Inferior parietal cortex (tissue), 1 donor: ENCODE data around the gene MYL12A.
A peak's percentile ranks its signal among the peaks of the same experiment; 100 is the strongest.
"Not testable (repeated sequence)": the region's sequence is repeated elsewhere in the genome, so short reads cannot be mapped to it uniquely, and the experiment has no call there.

Source experiments
- DNase-seq: peaks from one replicate; pipeline ENCODE4 v3.0.0-alpha.2; 2016; ENCODE audit errors: extremely low spot score

Gene MYL12A

GRCh38 chr18:3254725-3255124, 7.1 kb downstream of the MYL12A start:
- no peak for DNase-seq

GRCh38 chr18:3255611-3256165, 8.1 kb downstream of the MYL12A start:
- DNase-seq = no peak

GRCh38 chr18:3256693-3257626, 9.4 kb downstream of the MYL12A start:
- DNase-seq = no peak

GRCh38 chr18:3257627-3258120, 10.1 kb downstream of the MYL12A start:
- DNase-seq = no peak

GRCh38 chr18:3260995-3261372, 13.4 kb downstream of the MYL12A start:
- DNase-seq = peak; percentile 50

DNA sequence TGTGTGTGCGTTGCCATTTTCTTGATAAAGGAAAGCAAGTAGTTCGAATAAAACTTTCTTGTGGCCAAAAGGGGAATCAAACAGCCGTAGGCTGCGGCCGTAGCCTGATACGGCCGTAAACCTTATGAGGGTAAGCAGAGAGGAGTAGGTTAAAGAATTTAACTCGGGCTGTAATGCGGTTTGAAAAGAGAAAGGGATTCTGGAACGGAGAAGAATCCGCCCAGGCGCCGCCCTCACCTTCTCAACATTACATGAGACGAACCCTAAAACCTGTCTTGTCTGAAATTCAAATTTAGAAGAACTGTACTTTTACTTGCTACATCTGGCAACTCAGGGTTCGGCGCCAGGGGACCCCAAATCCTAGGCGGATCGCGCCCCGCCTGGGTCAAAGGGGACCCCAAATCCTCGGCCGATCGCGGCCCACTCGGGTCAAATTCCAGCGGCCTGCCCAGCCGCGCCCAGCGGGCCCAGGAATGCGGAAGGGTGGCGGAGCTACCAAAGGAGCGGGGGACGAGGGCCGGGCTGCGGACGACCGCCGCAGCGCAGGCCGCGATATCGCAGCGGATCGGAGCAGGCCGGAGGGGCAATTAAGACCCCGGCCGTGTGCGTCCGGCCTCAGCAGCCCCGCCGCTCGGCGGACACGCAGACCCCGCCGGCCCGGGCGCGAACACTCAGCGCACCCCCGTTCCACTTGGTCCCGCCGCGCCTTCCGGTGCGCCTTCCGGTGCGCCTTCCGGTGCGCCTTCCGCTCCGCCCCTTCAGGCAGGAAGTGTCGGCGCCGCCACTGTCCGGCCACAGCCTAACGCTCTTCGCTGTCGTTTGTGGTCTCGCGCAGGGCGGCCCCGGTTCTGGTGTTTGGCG, 14.0 kb downstream of the MYL12A start, which contains the start of gene MYL12B:
TSS of gene MYL12B (plus strand) at position 761 of the 861 bp plus-strand sequence. CDS start 10,766 bp downstream, outside the sequence.
- peak; percentile 81 for DNase-seq

- no peak for DNase-seq
Measured at GRCh38 chr18:3262234-3263131, 14.9 kb downstream of the MYL12A start.

DNA sequence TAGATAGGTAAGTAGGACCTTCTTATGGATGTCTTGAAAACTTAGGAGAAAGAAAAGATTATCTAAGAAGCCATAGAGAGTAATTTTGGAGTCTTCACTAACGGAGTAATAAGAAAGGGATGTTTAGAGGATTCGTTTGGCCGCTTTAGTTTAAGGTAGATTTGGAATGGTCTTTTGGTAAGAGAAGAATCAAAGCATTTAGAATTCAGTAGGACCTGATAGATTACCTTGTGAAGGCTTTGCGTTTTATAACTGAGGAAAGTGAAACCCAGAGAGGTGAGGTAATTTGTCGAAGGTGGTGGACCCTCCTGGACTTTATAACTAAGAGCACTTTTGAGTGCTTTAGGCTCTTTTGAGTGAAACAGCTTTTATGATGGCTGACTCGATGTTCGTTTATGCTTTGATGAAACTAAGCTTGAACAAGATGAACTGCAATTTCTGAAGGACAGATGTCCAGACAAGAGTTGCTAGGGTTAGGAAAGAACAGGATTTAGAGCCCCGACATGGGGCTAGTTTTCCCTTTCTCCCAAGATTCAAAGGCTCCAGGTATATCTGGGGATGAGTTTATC, 15.6 kb downstream of the MYL12A start:
- no peak for DNase-seq

DNA sequence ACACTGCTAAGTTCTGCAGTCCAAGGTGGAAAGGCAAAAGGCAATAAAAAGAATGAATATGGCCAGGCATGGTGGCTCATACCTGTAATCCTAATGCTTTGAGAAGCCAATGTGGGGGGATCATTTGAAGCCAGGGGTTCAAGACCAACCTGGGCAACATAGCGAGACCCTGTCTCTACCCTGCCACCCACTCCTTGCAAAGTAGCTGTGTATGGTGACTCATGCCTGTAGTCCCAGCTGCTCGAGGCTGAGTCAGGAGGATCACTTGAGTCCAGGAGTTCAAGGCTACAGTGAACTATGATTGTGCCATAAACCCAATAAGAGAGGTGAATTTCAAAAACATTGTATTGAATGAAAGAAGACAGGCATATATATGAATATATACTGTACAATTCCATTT, 16.8 kb downstream of the MYL12A start:
- DNase-seq = no peak

GRCh38 chr18:3265564-3266033, 18.0 kb downstream of the MYL12A start:
- no peak for DNase-seq

DNA sequence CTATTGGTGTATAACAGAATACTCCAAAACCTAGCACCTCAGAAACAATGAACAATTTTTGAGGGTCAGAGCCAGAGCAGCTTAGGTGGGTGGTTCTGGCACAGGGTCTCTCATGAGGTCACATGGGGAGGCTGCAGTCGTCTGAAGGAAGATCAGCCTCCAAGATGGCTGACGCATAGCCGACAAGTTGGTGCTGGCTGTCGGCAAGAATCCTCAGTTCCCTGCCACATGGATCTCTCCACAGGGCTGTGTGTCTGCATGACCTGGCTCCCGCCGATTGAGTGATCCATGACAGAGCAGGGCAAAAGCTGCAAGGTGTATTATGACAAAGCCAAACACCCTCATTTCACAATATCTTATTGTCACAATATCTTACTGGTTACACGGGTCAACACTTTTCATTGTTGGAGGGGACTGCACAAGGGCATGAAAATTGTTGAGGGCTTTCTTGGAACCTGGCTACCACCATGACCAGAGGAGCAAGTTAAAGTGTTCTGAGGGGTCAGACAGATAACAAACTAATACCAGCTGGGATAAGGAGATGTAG, 18.5 kb downstream of the MYL12A start:
- no peak for DNase-seq

DNA sequence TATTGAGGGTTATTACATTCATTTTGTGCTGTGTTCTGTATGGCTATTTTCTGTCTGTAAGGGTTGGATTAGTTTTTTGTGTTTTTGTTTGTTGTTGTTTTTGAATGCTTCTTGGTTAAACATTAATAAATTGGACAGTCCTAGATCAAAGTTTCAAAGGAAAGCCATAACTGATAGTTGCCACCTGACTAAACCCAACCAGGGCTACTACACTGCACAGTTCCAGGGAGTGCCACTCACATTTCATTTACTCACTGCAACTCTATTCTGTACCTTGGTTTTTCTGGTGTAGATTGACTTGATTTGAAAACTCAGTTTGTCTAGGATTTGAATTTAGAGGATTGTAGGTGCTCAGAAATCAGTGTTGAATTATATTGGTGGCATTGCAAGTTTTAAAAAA, 20.7 kb downstream of the MYL12A start:
- no peak for DNase-seq

DNA sequence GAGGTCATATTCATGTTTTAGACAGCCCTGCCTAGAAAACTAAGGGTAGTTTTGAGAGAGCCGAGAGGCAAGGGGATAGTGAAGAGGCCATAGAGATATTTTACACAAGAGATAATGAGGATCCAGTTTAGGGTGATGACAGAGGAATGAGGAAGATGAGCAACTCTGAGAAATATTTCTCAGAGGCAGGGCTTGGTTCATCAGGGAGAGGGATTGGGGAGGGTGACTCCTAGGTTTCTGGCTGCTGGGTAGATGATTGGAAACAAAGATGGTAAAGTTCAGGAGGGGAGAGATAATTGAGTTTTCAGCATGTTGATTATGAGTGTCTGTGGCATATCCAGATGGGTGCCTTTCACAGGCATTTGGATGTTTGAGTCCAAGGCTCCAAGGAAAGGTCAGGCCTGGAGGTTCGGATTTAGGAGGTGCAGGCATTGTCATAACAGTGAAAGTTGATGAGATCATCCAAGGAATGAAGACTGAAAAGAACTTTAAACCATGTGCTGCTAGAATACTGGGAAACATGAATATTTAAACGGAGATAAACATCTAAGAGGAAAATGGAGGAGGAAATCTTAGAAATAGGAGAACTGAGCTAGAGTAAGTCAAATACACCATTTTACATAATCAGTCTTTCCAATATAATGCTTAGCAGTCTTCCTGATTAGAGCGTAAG, 21.8 kb downstream of the MYL12A start:
- no peak for DNase-seq

- no peak for DNase-seq
Measured at GRCh38 chr18:3269914-3270299, 22.3 kb downstream of the MYL12A start.

DNA sequence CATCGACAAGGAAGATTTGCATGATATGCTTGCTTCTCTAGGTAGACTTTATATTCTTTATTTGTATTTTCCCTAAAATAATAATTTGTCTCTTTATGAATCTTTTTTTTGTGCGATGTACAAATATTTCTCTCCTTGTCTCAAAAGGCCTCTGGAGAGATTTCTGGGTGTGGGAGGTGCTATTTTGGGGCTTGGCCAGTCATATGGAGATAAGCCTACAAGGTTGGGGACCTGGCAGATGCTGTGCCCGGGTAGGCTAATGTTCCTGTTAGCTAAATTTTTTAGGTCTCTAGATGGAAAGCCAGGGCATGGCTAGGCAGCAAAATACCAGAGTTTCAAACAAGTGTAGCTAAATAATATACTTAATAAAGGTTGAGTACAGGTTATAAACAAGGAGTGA, 25.4 kb downstream of the MYL12A start:
- no peak for DNase-seq

GRCh38 chr18:3277643-3278213, 30.1 kb downstream of the MYL12A start:
- DNase-seq = not testable (repeated sequence)

DNA sequence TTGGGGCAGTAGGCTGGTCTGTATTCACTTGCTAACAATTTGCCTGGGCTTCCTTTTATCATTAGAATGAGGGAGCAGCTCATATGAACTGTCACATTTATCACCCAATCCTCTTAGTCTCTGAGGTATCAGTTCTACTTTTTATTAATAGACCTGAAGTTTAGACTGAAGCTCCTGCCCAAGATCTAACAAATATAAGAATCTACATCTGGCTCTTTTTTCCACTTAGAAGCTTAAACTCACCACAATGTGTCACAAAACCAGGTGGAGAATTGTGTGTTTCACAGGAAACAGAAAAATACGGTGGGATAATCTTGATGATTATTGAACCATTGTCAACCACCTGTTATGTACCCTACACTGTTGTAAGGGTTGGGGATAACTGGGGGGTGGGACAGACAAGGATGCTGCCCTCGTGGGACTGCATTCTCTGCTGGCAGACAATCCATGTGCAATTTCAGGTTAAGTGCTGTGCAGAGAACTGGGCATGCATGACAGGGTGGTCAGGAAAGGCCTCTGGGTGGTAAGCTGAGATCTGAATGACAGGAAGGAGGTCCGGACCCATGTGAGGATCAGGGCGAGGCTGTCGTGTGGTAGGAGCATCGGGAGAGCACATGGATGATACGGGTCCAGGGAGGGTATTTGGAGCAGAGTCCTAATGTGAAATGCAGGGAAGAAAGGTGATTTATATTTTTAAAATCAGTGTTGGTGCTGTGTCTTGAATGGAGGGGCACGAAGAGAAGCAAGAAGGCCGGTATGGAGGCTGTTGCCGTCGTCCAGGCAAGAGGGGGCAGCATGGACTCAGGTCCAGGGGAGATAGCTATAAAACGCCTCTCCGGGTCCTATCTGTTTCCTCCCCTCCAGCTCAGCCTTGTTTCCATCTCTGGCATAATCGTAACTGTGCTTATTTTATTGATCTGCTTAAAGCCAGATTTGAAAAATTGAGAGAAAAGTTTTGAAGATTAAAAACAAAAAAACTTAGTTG, 31.9 kb downstream of the MYL12A start:
- DNase-seq = no peak
